22Rv1 (cell line): ENCODE results near the gene HSPA1A.

Experiments
- ZFX ChIP-seq: fragments of 450-650 bp; IDR thresholded peaks from 2 replicates; pipeline ENCODE4 v1.6.1; 2017; ENCODE audit warnings: antibody characterized with exemption, borderline replicate concordance
- TF ChIP-seq, protein P1 (sequence below): fragments of 450-650 bp; IDR thresholded peaks from 2 replicates; pipeline ENCODE4 v1.5.1; 2017; ENCODE audit warnings: mild to moderate bottlenecking

DNA sequence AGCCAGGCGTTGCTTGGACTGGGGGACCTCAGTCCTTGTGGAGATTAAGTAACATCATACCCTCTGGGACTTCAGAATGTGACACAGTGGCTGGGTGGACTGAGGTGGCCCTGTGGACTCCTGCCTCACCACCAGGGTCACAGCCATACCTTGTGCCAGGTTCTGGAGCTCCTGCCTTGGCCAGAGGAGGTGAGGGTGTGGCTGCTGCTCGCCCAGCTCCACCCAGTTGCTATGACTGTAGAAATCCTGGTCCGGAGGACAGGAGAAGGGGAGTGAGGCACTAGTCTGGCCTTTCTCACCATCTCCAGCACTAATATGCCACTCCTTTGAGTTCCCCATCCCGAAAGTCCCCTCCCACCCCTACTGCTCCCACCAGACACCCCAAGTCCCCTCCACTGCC lies 40.2 kb upstream of the HSPA1A start:
- TF ChIP-seq, protein P1, sequence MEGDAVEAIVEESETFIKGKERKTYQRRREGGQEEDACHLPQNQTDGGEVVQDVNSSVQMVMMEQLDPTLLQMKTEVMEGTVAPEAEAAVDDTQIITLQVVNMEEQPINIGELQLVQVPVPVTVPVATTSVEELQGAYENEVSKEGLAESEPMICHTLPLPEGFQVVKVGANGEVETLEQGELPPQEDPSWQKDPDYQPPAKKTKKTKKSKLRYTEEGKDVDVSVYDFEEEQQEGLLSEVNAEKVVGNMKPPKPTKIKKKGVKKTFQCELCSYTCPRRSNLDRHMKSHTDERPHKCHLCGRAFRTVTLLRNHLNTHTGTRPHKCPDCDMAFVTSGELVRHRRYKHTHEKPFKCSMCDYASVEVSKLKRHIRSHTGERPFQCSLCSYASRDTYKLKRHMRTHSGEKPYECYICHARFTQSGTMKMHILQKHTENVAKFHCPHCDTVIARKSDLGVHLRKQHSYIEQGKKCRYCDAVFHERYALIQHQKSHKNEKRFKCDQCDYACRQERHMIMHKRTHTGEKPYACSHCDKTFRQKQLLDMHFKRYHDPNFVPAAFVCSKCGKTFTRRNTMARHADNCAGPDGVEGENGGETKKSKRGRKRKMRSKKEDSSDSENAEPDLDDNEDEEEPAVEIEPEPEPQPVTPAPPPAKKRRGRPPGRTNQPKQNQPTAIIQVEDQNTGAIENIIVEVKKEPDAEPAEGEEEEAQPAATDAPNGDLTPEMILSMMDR, result no peak
- no peak for TF ChIP-seq ZFX
